ENCODE measurements around the gene MINK1.

DNA sequence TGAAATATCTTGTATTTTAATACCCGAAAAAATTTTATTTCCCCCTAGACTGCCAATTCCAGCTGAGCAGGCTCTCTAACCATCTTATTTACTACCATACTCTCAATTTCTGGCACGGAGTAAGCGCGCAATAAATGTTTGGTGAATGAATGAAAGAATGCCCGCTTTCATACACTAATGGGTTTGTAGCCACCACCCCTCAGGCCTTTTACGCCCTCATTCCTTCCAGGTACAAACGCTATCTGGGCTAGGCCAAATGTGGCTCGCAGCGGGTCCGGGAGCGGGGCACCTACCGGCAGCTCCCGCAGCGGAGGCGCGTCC is 26.7 kb upstream of the MINK1 start:
- TF ChIP-seq BRCA1 (IDR thresholded peaks at IDR 0.05; ENCODE audit: low read depth, low read length), result no peak
- TF ChIP-seq RBBP5 (conservative IDR thresholded peaks at IDR 0.05), result no peak
- TF ChIP-seq EP300 (IDR thresholded peaks at IDR 0.05; ENCODE audit: borderline replicate concordance in 1 of 2, control insufficient read depth in 1 of 2, low read depth in 2 of 2, low read length in 2 of 2), result no peak
- no peak for TF ChIP-seq POLR2AphosphoS5 (IDR thresholded peaks at IDR 0.05; ENCODE audit: low read length)
- TF ChIP-seq, protein P1, sequence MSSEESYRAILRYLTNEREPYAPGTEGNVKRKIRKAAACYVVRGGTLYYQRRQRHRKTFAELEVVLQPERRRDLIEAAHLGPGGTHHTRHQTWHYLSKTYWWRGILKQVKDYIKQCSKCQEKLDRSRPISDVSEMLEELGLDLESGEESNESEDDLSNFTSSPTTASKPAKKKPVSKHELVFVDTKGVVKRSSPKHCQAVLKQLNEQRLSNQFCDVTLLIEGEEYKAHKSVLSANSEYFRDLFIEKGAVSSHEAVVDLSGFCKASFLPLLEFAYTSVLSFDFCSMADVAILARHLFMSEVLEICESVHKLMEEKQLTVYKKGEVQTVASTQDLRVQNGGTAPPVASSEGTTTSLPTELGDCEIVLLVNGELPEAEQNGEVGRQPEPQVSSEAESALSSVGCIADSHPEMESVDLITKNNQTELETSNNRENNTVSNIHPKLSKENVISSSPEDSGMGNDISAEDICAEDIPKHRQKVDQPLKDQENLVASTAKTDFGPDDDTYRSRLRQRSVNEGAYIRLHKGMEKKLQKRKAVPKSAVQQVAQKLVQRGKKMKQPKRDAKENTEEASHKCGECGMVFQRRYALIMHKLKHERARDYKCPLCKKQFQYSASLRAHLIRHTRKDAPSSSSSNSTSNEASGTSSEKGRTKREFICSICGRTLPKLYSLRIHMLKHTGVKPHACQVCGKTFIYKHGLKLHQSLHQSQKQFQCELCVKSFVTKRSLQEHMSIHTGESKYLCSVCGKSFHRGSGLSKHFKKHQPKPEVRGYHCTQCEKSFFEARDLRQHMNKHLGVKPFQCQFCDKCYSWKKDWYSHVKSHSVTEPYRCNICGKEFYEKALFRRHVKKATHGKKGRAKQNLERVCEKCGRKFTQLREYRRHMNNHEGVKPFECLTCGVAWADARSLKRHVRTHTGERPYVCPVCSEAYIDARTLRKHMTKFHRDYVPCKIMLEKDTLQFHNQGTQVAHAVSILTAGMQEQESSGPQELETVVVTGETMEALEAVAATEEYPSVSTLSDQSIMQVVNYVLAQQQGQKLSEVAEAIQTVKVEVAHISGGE (CRISPR knock-in tag; IDR thresholded peaks at IDR 0.05), result no peak
- TF ChIP-seq, protein P2, sequence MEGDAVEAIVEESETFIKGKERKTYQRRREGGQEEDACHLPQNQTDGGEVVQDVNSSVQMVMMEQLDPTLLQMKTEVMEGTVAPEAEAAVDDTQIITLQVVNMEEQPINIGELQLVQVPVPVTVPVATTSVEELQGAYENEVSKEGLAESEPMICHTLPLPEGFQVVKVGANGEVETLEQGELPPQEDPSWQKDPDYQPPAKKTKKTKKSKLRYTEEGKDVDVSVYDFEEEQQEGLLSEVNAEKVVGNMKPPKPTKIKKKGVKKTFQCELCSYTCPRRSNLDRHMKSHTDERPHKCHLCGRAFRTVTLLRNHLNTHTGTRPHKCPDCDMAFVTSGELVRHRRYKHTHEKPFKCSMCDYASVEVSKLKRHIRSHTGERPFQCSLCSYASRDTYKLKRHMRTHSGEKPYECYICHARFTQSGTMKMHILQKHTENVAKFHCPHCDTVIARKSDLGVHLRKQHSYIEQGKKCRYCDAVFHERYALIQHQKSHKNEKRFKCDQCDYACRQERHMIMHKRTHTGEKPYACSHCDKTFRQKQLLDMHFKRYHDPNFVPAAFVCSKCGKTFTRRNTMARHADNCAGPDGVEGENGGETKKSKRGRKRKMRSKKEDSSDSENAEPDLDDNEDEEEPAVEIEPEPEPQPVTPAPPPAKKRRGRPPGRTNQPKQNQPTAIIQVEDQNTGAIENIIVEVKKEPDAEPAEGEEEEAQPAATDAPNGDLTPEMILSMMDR (IDR thresholded peaks at IDR 0.05 in 2 of 3, conservative IDR thresholded peaks at IDR 0.05 in 1 of 3; ENCODE audit: control insufficient read depth in 2 of 3, extremely low read depth in 1 of 3, insufficient read depth in 1 of 3, low read depth in 3 of 3, low read length in 3 of 3), result no peak
- TF ChIP-seq NFXL1 (IDR thresholded peaks at IDR 0.05; ENCODE audit: borderline replicate concordance), result no peak
- TF ChIP-seq, protein P3, sequence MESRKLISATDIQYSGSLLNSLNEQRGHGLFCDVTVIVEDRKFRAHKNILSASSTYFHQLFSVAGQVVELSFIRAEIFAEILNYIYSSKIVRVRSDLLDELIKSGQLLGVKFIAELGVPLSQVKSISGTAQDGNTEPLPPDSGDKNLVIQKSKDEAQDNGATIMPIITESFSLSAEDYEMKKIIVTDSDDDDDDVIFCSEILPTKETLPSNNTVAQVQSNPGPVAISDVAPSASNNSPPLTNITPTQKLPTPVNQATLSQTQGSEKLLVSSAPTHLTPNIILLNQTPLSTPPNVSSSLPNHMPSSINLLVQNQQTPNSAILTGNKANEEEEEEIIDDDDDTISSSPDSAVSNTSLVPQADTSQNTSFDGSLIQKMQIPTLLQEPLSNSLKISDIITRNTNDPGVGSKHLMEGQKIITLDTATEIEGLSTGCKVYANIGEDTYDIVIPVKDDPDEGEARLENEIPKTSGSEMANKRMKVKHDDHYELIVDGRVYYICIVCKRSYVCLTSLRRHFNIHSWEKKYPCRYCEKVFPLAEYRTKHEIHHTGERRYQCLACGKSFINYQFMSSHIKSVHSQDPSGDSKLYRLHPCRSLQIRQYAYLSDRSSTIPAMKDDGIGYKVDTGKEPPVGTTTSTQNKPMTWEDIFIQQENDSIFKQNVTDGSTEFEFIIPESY (IDR thresholded peaks at IDR 0.05), result no peak
- TF ChIP-seq, protein P4, sequence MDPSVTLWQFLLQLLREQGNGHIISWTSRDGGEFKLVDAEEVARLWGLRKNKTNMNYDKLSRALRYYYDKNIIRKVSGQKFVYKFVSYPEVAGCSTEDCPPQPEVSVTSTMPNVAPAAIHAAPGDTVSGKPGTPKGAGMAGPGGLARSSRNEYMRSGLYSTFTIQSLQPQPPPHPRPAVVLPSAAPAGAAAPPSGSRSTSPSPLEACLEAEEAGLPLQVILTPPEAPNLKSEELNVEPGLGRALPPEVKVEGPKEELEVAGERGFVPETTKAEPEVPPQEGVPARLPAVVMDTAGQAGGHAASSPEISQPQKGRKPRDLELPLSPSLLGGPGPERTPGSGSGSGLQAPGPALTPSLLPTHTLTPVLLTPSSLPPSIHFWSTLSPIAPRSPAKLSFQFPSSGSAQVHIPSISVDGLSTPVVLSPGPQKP (IDR thresholded peaks at IDR 0.05; ENCODE audit: low read depth, low read length), result no peak
- no peak for TF ChIP-seq CBFB (IDR thresholded peaks at IDR 0.05; ENCODE audit: low read depth)
- TF ChIP-seq POLR2A (IDR thresholded peaks at IDR 0.05; ENCODE audit: low read depth, low read length), result no peak
- TF ChIP-seq EZH2 (IDR thresholded peaks at IDR 0.05; ENCODE audit: borderline replicate concordance, control insufficient read depth, low read depth, low read length), result no peak
